ENCODE results near the gene ITGA11. TPM values are rescaled to one million over a fixed set of nuclear protein-coding genes. Genes with fewer than 3 reads are reported as not detected.

The ITGA11 gene
- total and polyA plus RNA-seq, 5 experiments from 2014 or later, result 0.02 to 0.11 (median 0.03) TPM; not detected in 2

DNA sequence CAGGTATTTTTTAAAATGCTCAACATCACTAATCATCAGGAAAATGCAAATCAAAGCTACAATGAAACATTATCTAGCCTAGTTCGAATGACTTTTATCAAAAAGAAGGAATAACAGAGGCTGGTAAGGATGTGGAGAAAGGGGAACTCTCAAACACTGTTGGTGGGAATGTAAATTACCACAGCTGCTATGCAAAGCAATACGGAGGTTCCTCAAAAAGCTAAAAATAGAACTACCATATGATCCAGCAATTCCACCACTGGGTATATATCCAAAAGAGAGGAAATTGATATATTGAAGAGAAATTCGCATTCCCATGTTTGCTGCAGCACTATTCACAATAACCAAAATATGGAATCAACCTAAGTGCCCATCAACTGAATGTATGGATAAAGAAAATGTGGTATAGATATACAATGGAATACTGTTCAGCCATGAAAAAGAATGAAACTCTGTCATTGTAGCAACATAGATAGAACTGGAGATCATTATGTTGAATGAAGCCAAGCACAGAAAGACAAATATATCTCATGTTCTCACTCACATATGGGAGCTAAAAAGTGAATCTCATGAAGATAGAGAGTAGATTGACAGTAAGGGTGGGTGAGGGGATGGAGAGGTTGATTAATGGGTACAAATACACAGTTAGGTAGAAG, 182.8 kb downstream of the ITGA11 start:
- Mint-ChIP-seq H3K4me3 (no peak overlapping the region), H3K27ac (no peak overlapping the region), H3K27me3 (peaks cover 0 to 9% (median 4%) of the 10 kb centered on the region in 5 donors), H3K9me3 (peaks cover 0 to 13% (median 7%) of the 10 kb centered on the region in 9 donors), H3K4me1 (peaks cover 0 to 2% (median 0%) of the 10 kb centered on the region in 4 donors), H3K36me3 (peaks cover 0 to 9% (median 8%) of the 10 kb centered on the region in 3 donors)
- no peak for DNase-seq
- POLR2A ChIA-PET, result no interaction called here
- no peak for ATAC-seq

Other genes starting within 250 kb of the ITGA11 start
- gene CALML4, start 226.8 kb downstream of the ITGA11 start, total RNA-seq, result 1 to 10 TPM; 4.1 to 4.7 TPM
- under 1 TPM in 1 of 3 donors, not detected in 2; 0.65 TPM for gene CALML4, start 226.8 kb downstream of the ITGA11 start, polyA plus RNA-seq
- 10 to 100 TPM; 18.5 to 22.3 TPM for gene CLN6, start 202.4 kb downstream of the ITGA11 start, total RNA-seq
- gene CLN6, start 202.4 kb downstream of the ITGA11 start, polyA plus RNA-seq, result 1 to 10 TPM; 2.4 to 4.1 (median 3.3) TPM
- 10 to 100 TPM; 61.1 to 66.5 TPM for gene FEM1B, start 154.4 kb downstream of the ITGA11 start, total RNA-seq
- gene FEM1B, start 154.4 kb downstream of the ITGA11 start, polyA plus RNA-seq, result 10 to 100 TPM; 13.4 to 15.7 (median 14.6) TPM
- gene CORO2B, start 146.8 kb upstream of the ITGA11 start, total RNA-seq, result under 1 TPM; 0.44 to 0.73 TPM
- gene CORO2B, start 146.8 kb upstream of the ITGA11 start, polyA plus RNA-seq, result not detected

All from naive thymus-derived CD8-positive, alpha-beta T cell (primary cell).